ENCODE data around the gene SPATA13. TPM values are rescaled to one million over a fixed set of nuclear protein-coding genes. Genes with fewer than 3 reads are reported as not detected.

Gene SPATA13
- total RNA-seq, 1 experiment from 2014 or later: 21.4 TPM

GRCh38 chr13:24182703-24183081 lies 22.2 kb downstream of the SPATA13 start:
- Histone ChIP-seq H3K4me1 (ENCODE audit: control insufficient read depth in 1 of 2, insufficient read depth in 2 of 2, low read length in 2 of 2) (0 out of 4 replicates have a peak, but pooled peaks cover 0 to 6% of the 10 kb centered on the region in 2 experiments), H3K36me3 (ENCODE audit: control insufficient read depth in 1 of 2, insufficient read depth in 2 of 2, low read length in 2 of 2) (no peaks in the 10 kb centered on the region), H3K4me2 (ENCODE audit: low read length) (no peak overlapping the region), H3K4me3 (replicated peaks in 1 of 2; ENCODE audit: low read depth in 1 of 2, low read length in 2 of 2) (no peak overlapping the region), H3K27ac (ENCODE audit: low read depth, low read length) (no peak overlapping the region), H4K20me1 (ENCODE audit: insufficient read depth) (no peaks in the 10 kb centered on the region; the same call in 1 of the 2 replicates), H3K9me2 (ENCODE audit: insufficient read depth) (no peaks in the 10 kb centered on the region), H3K9me3 (ENCODE audit: control insufficient read depth in 1 of 2, insufficient read depth in 1 of 2, low read depth in 1 of 2, low read length in 2 of 2) (no peaks in the 10 kb centered on the region), H3K27me3 (ENCODE audit: insufficient read depth, low read length) (no peaks in the 10 kb centered on the region), H2AFZ (ENCODE audit: low read depth, low read length, poor library complexity, severe bottlenecking) (no peak overlapping the region), H3K9ac (ENCODE audit: low read length) (no peak overlapping the region), H3K79me2 (ENCODE audit: insufficient read depth, low read length) (peaks cover 87% of the 10 kb centered on the region)
- POLR2A ChIA-PET: no interaction called here
- BruUV-seq (replicated peaks): no TSS peak
- no peak for ATAC-seq
- TF ChIP-seq TCF7L2 (IDR thresholded peaks at IDR 0.05; ENCODE audit: borderline replicate concordance, extremely low read depth, insufficient read depth, insufficient read length) (no peak), ATF3 (IDR thresholded peaks at IDR 0.05) (no peak), CBX3 (IDR thresholded peaks at IDR 0.05; ENCODE audit: low read depth) (no peak), SIN3A (IDR thresholded peaks at IDR 0.05; ENCODE audit: low read depth) (no peak), EZH2phosphoT487 (IDR thresholded peaks at IDR 0.05; ENCODE audit: borderline replicate concordance) (no peak), MAX (IDR thresholded peaks at IDR 0.05) (no peak), EGR1 (IDR thresholded peaks at IDR 0.05; ENCODE audit: low read depth) (no peak), SRF (IDR thresholded peaks at IDR 0.05; ENCODE audit: low read depth) (no peak), POLR2A (IDR thresholded peaks at IDR 0.05; ENCODE audit: borderline replicate concordance, extremely low read depth, insufficient read depth, insufficient read length) (no peak)
- no peak for DNase-seq (ENCODE audit: low read depth, low spot score)
- CTCF ChIA-PET: no interaction called here
- intact Hi-C loops (cut with micrococcal nuclease): no loop called here
- RAD21 ChIA-PET (ENCODE audit: low non-redundant PET in 1 of 2, low total read pairs in 2 of 2, uncharacterized antibody in 2 of 2, unreplicated experiment in 2 of 2): no interaction called here

GRCh38 chr13:24183741-24184182 lies 23.2 kb downstream of the SPATA13 start:
- 0 out of 4 replicates have a peak, but pooled peaks cover 0 to 6% of the 10 kb centered on the region in 2 experiments for H3K4me1 ChIP-seq (ENCODE audit: control insufficient read depth in 1 of 2, insufficient read depth in 2 of 2, low read length in 2 of 2)

More at GRCh38 chr13:24183741-24184182, 23.2 kb downstream of the SPATA13 start:
- no peaks in the 10 kb centered on the region; the same call in 1 of the 2 replicates for H4K20me1 ChIP-seq (ENCODE audit: insufficient read depth)
- DNase-seq (ENCODE audit: low read depth, low spot score): no peak
- no peak overlapping the region for H2AFZ ChIP-seq (ENCODE audit: low read depth, low read length, poor library complexity, severe bottlenecking)
- POLR2A ChIA-PET: no interaction called here
- H3K36me3 ChIP-seq (ENCODE audit: control insufficient read depth in 1 of 2, insufficient read depth in 2 of 2, low read length in 2 of 2): no peaks in the 10 kb centered on the region
- H3K79me2 ChIP-seq (ENCODE audit: insufficient read depth, low read length): peaks cover 77% of the 10 kb centered on the region
- no peak for ATAC-seq
- intact Hi-C loops (cut with micrococcal nuclease): no loop called here
- no peak overlapping the region for H3K9ac ChIP-seq (ENCODE audit: low read length)
- H3K9me2 ChIP-seq (ENCODE audit: insufficient read depth): no peaks in the 10 kb centered on the region
- no peak overlapping the region for H3K4me3 ChIP-seq (replicated peaks in 1 of 2; ENCODE audit: low read depth in 1 of 2, low read length in 2 of 2)
- H3K27ac ChIP-seq (ENCODE audit: low read depth, low read length): no peak overlapping the region
- CTCF ChIA-PET: no interaction called here
- H3K9me3 ChIP-seq (ENCODE audit: control insufficient read depth in 1 of 2, insufficient read depth in 1 of 2, low read depth in 1 of 2, low read length in 2 of 2): no peaks in the 10 kb centered on the region
- H3K4me2 ChIP-seq (ENCODE audit: low read length): no peak overlapping the region
- no TSS peak for BruUV-seq (replicated peaks)
- TF ChIP-seq REST (IDR thresholded peaks at IDR 0.05; ENCODE audit: low read depth) (no peak), MAX (IDR thresholded peaks at IDR 0.05) (no peak)
- no peaks in the 10 kb centered on the region for H3K27me3 ChIP-seq (ENCODE audit: insufficient read depth, low read length)
- RAD21 ChIA-PET (ENCODE audit: low non-redundant PET in 1 of 2, low total read pairs in 2 of 2, uncharacterized antibody in 2 of 2, unreplicated experiment in 2 of 2): no interaction called here

All from HCT116 (cell line).